ENCODE results near the gene VAV2. TPM values are rescaled to one million over a fixed set of nuclear protein-coding genes. Genes with fewer than 3 reads are reported as not detected.

Gene VAV2
- total RNA-seq, 1 donor from 2014 or later = 12.7 TPM

DNA sequence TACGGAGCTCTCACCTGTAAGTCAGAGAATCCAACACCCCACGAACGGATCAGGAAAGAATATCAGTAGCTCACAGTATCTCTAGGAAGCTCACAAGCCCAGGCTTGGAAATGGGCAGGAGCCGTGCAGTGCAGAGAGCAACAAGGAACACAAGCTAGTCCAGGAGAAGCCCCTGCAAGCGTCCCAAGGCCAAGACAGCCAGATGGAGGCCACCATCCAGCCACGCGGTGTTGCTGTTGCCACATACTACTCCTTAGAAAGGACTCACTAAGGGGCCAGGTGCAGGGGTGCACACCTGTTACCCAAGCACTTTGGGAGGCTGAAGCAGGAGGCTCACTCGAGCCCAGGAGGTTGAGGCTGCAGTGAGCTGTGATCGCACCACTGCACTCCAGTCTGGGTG, 15.4 kb upstream of the VAV2 start:
- H3K9me3 ChIP-seq = no peaks in the 10 kb centered on the region
- no peaks in the 10 kb centered on the region for H3K36me3 ChIP-seq
- intact Hi-C loops (cut with DNase I) = no loop called here
- DNase-seq (ENCODE audit: low spot score in 2 of 2) = no peak
- H3K4me3 ChIP-seq = no peak overlapping the region
- H3K4me1 ChIP-seq = no peaks in the 10 kb centered on the region
- H3K27ac ChIP-seq = no peak overlapping the region
- H3K27me3 ChIP-seq = no peaks in the 10 kb centered on the region
- no peak for TF ChIP-seq CTCF (IDR thresholded peaks at IDR 0.05)

- intact Hi-C loops (cut with DNase I) = no loop called here
These were observed 15.0 kb upstream of the VAV2 start for GRCh38 chr9:134007150-134007549.

GRCh38 chr9:134005381-134005780, 13.3 kb upstream of the VAV2 start:
- TF ChIP-seq CTCF (IDR thresholded peaks at IDR 0.05) = no peak
- intact Hi-C loops (cut with DNase I) = no loop called here
- no peak overlapping the region for H3K4me3 ChIP-seq
- no peaks in the 10 kb centered on the region for H3K36me3 ChIP-seq
- no peak for DNase-seq (ENCODE audit: low spot score in 2 of 2)
- no peaks in the 10 kb centered on the region for H3K9me3 ChIP-seq
- no peaks in the 10 kb centered on the region for H3K4me1 ChIP-seq
- H3K27ac ChIP-seq = no peak overlapping the region
- no peaks in the 10 kb centered on the region for H3K27me3 ChIP-seq

More at GRCh38 chr9:134007150-134007549, 15.0 kb upstream of the VAV2 start:
- Histone ChIP-seq H3K27me3 (no peaks in the 10 kb centered on the region), H3K36me3 (no peaks in the 10 kb centered on the region), H3K27ac (no peak overlapping the region), H3K4me1 (no peaks in the 10 kb centered on the region), H3K9me3 (no peaks in the 10 kb centered on the region), H3K4me3 (no peak overlapping the region)
- no peak for TF ChIP-seq CTCF (IDR thresholded peaks at IDR 0.05)
- DNase-seq (ENCODE audit: low spot score in 2 of 2) = no peak

DNA sequence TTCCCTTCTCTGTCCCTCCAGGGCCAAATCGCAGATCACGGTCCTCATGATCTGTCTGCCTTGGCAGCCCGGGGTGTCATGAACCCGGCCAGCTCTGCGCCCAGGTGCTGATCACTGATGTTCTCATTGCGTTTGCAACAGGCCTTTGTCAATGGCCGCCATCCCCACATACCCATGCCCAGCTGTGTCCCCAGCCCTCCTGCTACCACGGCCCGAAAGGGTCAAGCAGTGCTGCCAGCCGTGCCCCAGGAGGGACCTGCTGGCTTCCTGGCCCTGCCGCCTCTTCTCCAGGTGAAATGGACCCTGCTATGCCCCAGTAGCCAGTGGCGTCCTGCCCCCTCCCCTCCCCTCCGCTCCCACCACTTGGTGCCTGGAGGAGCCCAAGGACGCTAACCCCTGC, 12.8 kb upstream of the VAV2 start:
- Histone ChIP-seq H3K9me3 (no peaks in the 10 kb centered on the region), H3K27me3 (no peaks in the 10 kb centered on the region), H3K4me1 (no peaks in the 10 kb centered on the region), H3K27ac (no peak overlapping the region), H3K4me3 (no peak overlapping the region), H3K36me3 (no peaks in the 10 kb centered on the region)
- no peak for TF ChIP-seq CTCF (IDR thresholded peaks at IDR 0.05)
- intact Hi-C loops (cut with DNase I) = no loop called here
- DNase-seq (ENCODE audit: low spot score in 2 of 2) = no peak

DNA sequence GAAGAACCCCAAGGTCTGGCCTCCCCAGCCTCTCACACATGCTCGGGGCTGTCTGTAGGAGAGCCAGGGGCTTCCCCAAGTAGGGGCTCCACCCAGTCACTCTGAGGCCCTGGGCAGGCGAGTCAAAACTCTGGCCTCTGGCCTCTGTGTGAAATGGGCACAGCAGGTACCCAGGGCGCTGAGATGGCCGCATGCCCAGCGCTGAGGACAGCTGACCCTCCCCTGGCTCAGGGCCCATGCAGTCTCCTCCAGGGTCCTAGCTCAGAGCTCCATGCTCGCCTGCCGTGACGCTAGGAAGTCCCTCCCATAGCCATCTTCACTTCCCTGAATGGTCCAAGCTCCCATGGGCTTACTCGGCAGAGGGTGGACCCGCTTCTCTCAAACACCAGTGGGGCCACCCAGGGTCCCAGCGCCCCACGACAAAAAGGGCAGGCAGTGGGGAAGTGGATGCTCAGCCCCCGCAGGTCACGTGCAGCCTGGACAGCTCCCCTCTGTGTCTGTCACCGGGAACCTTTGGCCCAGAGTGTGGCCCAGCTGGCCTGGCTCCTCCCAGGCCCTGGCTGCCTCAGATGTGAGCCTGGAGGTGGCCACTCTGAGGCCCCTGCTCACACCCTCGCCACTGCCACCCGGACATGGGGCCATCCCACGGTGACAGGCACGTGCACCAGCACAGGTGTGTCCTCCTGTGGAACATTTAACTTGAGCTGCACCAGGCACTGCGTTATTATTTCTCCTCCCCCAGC, 12.2 kb upstream of the VAV2 start:
- intact Hi-C loops (cut with DNase I) = no loop called here

More for the DNA sequence above, 12.2 kb upstream of the VAV2 start:
- no peak for DNase-seq (ENCODE audit: low spot score in 2 of 2)
- Histone ChIP-seq H3K36me3 (no peaks in the 10 kb centered on the region), H3K27ac (no peak overlapping the region), H3K27me3 (no peaks in the 10 kb centered on the region), H3K4me1 (no peaks in the 10 kb centered on the region), H3K4me3 (no peak overlapping the region), H3K9me3 (no peaks in the 10 kb centered on the region)
- TF ChIP-seq CTCF (IDR thresholded peaks at IDR 0.05) = no peak
